D341Med (cell line): Measurements from ENCODE around the gene PAPPA2.

Experiments
- DNase-seq: peaks from one replicate; pipeline ENCODE4 v3.0.0; 2012; ENCODE audit warnings: low spot score

PAPPA2 gene

GRCh38 chr1:176766779-176767178 lies 303.8 kb downstream of the PAPPA2 start:
- no peak for DNase-seq

GRCh38 chr1:176767714-176768136 lies 304.8 kb downstream of the PAPPA2 start:
- no peak for DNase-seq

- no peak for DNase-seq
Observed at GRCh38 chr1:176768532-176768931, 305.6 kb downstream of the PAPPA2 start.

- DNase-seq = no peak
Observed at GRCh38 chr1:176770066-176770465, 307.1 kb downstream of the PAPPA2 start.

GRCh38 chr1:176773038-176773437 lies 310.1 kb downstream of the PAPPA2 start:
- DNase-seq = peak; percentile 41

GRCh38 chr1:176774224-176774623 lies 311.2 kb downstream of the PAPPA2 start:
- DNase-seq = no peak

- DNase-seq = no peak
Observed at GRCh38 chr1:176775378-176775777, 312.4 kb downstream of the PAPPA2 start.

GRCh38 chr1:176775996-176776395 lies 313.0 kb downstream of the PAPPA2 start:
- no peak for DNase-seq

- DNase-seq = no peak
Observed at GRCh38 chr1:176778056-176778455, 315.1 kb downstream of the PAPPA2 start.

GRCh38 chr1:176779992-176780328 lies 317.0 kb downstream of the PAPPA2 start:
- DNase-seq = no peak

- DNase-seq = no peak
Observed at GRCh38 chr1:176783309-176783708, 320.3 kb downstream of the PAPPA2 start.

- DNase-seq = no peak
Observed at GRCh38 chr1:176785056-176785455, 322.1 kb downstream of the PAPPA2 start.

- DNase-seq = peak; percentile 55
Observed at GRCh38 chr1:176785791-176786190, 322.8 kb downstream of the PAPPA2 start.

- no peak for DNase-seq
Observed at GRCh38 chr1:176786274-176786673, 323.3 kb downstream of the PAPPA2 start.

- DNase-seq = no peak
Observed at GRCh38 chr1:176789571-176790090, 326.7 kb downstream of the PAPPA2 start.

- DNase-seq = no peak
Observed at GRCh38 chr1:176790786-176791185, 327.8 kb downstream of the PAPPA2 start.

- DNase-seq = no peak
Observed at GRCh38 chr1:176791906-176792305, 328.9 kb downstream of the PAPPA2 start.

- DNase-seq = no peak
Observed at GRCh38 chr1:176794897-176795508, 332.0 kb downstream of the PAPPA2 start.

GRCh38 chr1:176795929-176796328 lies 333.0 kb downstream of the PAPPA2 start:
- no peak for DNase-seq

GRCh38 chr1:176796583-176796982 lies 333.6 kb downstream of the PAPPA2 start:
- DNase-seq = no peak

- DNase-seq = no peak
Observed at GRCh38 chr1:176799327-176799726, 336.4 kb downstream of the PAPPA2 start.

- no peak for DNase-seq
Observed at GRCh38 chr1:176800978-176801513, 338.1 kb downstream of the PAPPA2 start.

- DNase-seq = peak; percentile 55
Observed at GRCh38 chr1:176801514-176802020, 338.6 kb downstream of the PAPPA2 start.

GRCh38 chr1:176802316-176802715 lies 339.3 kb downstream of the PAPPA2 start:
- DNase-seq = no peak
